Esophagus muscularis mucosa (tissue), 4 donors: ENCODE data around the gene LILRA2. TPM values are rescaled to one million over a fixed set of nuclear protein-coding genes. Genes with fewer than 3 reads are reported as not detected.
A peak's percentile ranks its signal among the peaks of the same experiment; 100 is the strongest.
"Not testable (repeated sequence)": the region's sequence is repeated elsewhere in the genome, so short reads cannot be mapped to it uniquely, and the experiment has no call there.

Experiments
- DNase-seq: peaks from one replicate; pipeline ENCODE4 v3.0.0-alpha.2; 2017; ENCODE audit errors: extremely low spot score
- H3K27ac ChIP-seq, 4 donors: fragments of 200-600 bp; sonication (generic); replicated peaks in 1 of 4; 1 replicate in 3 of 4; 2 replicates in 1 of 4; pipeline ENCODE4 v1.5.1; 2016 to 2019; ENCODE audit warnings: mild to moderate bottlenecking in 1 of 4
- H3K27me3 ChIP-seq, 4 donors: fragments of 200-600 bp; sonication (generic); one replicate each; pipeline versions ENCODE4 v1.5.1 to v1.6.0; 2016 to 2019
- H3K36me3 ChIP-seq, 4 donors: fragments of 200-600 bp; sonication (generic); one replicate each; pipeline ENCODE4 v1.5.1; 2016 to 2019
- H3K4me1 ChIP-seq, 4 donors: fragments of 200-600 bp; sonication (generic); one replicate each; pipeline ENCODE4 v1.5.1; 2016 to 2019
- H3K4me3 ChIP-seq, 4 donors: fragments of 200-600 bp; sonication (generic); 1 replicate in 2 of 4; 2 replicates in 2 of 4; pipeline ENCODE4 v1.5.1; 2016 to 2019; ENCODE audit warnings: mild to moderate bottlenecking in 4 of 4, moderate library complexity in 1 of 4
- H3K9me3 ChIP-seq, 4 donors: fragments of 200-600 bp; sonication (generic); 1 replicate in 3 of 4; 2 replicates in 1 of 4; pipeline ENCODE4 v1.5.1; 2016 to 2019
- CTCF ChIP-seq, 3 experiments: fragments of 200-600 bp in 2 of 3; fragments of 450-650 bp in 1 of 3; sonication (generic) in 2 of 3; IDR thresholded peaks; one replicate each; pipeline ENCODE4 v1.5.1; 2017 to 2019; ENCODE audit warnings: antibody characterized with exemption in 3 of 3, mild to moderate bottlenecking in 2 of 3, moderate library complexity in 1 of 3
- EP300 ChIP-seq: sonication (generic); formaldehyde crosslinking; IDR thresholded peaks from one replicate; pipeline ENCODE4 v1.6.1; 2017; ENCODE audit warnings: antibody characterized with exemption
- POLR2A ChIP-seq: fragments of 450-650 bp; IDR thresholded peaks from one replicate; pipeline ENCODE4 v1.6.1; 2017; ENCODE audit warnings: antibody characterized with exemption, moderate library complexity, mild to moderate bottlenecking, low read depth
- POLR2AphosphoS5 ChIP-seq, 2 donors: sonication (generic); formaldehyde crosslinking; IDR thresholded peaks; one replicate each; pipeline ENCODE4 v1.6.1; 2017; ENCODE audit warnings: antibody characterized with exemption in 2 of 2
- WGBS: methylation state at CpG from one replicate; pipeline ENCODE4 v1.1.5; 2018; 5-methylcytosine and 5-hydroxymethylcytosine counted together
- intact Hi-C: fragments of 100-400 bp; cut with DNase I; formaldehyde crosslinking; loops from one replicate; pipeline ENCODE4 v1.15.1; 2023
- total RNA-seq, 4 donors: library from RNA; depleted of rRNA; stranded (reverse); fragments of >200 nt; gene quantifications; one replicate each; pipeline versions ENCODE4 v1.1.0 to v1.2.1, GENCODE V29; 2016

The LILRA2 gene
- total RNA-seq, 4 donors from 2014 or later = 0.83 to 4.6 (median 2.3) TPM

- H3K27me3 ChIP-seq = peaks cover 0 to 40% (median 0%) of the 10 kb centered on the region in 4 donors
- H3K9me3 ChIP-seq = no peaks in the 10 kb centered on the region
- no peaks in the 10 kb centered on the region for H3K36me3 ChIP-seq
- intact Hi-C loops = no loop called here
- TF ChIP-seq CTCF (IDR thresholded peaks at IDR 0.05) (no peak), POLR2AphosphoS5 (IDR thresholded peaks at IDR 0.05) (no peak), EP300 (no peak), POLR2A (no peak)
- peak; percentile 87 for DNase-seq
- WGBS = 53% methylated on average over 9 of the region's 9 CpGs
- no peak overlapping the region for H3K4me3 ChIP-seq
- no peak overlapping the region for H3K27ac ChIP-seq
- no peaks in the 10 kb centered on the region for H3K4me1 ChIP-seq
Observed at GRCh38 chr19:54572696-54573311, 786 bp upstream of the LILRA2 start.

GRCh38 chr19:54574051-54574450 is 461 bp downstream of the LILRA2 start:
- H3K4me1 ChIP-seq = no peaks in the 10 kb centered on the region
- peak; percentile 21 for DNase-seq
- H3K9me3 ChIP-seq = no peaks in the 10 kb centered on the region
- intact Hi-C loops = no loop called here
- H3K4me3 ChIP-seq = peak overlapping the region in 2 of 4 donors; percentile 3 to 5
- TF ChIP-seq CTCF (IDR thresholded peaks at IDR 0.05) = no peak
- TF ChIP-seq EP300 = no peak
- H3K36me3 ChIP-seq = no peaks in the 10 kb centered on the region
- 19% methylated on average over 4 of the region's 4 CpGs for WGBS
- H3K27me3 ChIP-seq = peaks cover 0 to 40% (median 0%) of the 10 kb centered on the region in 4 donors
- H3K27ac ChIP-seq = no peak overlapping the region

GRCh38 chr19:54574527-54575056 is 1.0 kb downstream of the LILRA2 start:
- H3K36me3 ChIP-seq = no peaks in the 10 kb centered on the region
- no peak overlapping the region for H3K4me3 ChIP-seq
- H3K27ac ChIP-seq = no peak overlapping the region
- TF ChIP-seq EP300 (no peak), CTCF (IDR thresholded peaks at IDR 0.05) (no peak), POLR2AphosphoS5 (IDR thresholded peaks at IDR 0.05) (no peak), POLR2A (no peak)
- peaks cover 0 to 40% (median 0%) of the 10 kb centered on the region in 4 donors for H3K27me3 ChIP-seq
- intact Hi-C loops = loop anchor here (5.0 kb wide), 1 partner anchor 277 kb away; no protein-coding TSS in a partner anchor
- no peaks in the 10 kb centered on the region for H3K9me3 ChIP-seq
- 57% methylated on average over 9 of the region's 12 CpGs for WGBS
- H3K4me1 ChIP-seq = no peaks in the 10 kb centered on the region
- DNase-seq = peak; percentile 74

GRCh38 chr19:54575205-54575604 is 1.6 kb downstream of the LILRA2 start:
- H3K36me3 ChIP-seq, H3K4me3 ChIP-seq, H3K27ac ChIP-seq, H3K4me1 ChIP-seq, H3K9me3 ChIP-seq: not testable (repeated sequence)
- peaks cover 0 to 40% (median 0%) of the 10 kb centered on the region in 4 donors for H3K27me3 ChIP-seq
- DNase-seq = peak; percentile 47
- 75% methylated on average over 6 of the region's 9 CpGs for WGBS
- intact Hi-C loops = loop anchor here (5.0 kb wide), 1 partner anchor 278 kb away; no protein-coding TSS in a partner anchor

GRCh38 chr19:54576411-54576976 is 2.9 kb downstream of the LILRA2 start:
- no peaks in the 10 kb centered on the region for H3K36me3 ChIP-seq
- H3K27me3 ChIP-seq = peaks cover 0 to 40% (median 0%) of the 10 kb centered on the region in 4 donors
- no peak for TF ChIP-seq POLR2AphosphoS5 (IDR thresholded peaks at IDR 0.05)
- no peak for TF ChIP-seq CTCF (IDR thresholded peaks at IDR 0.05)
- no peak for TF ChIP-seq EP300
- TF ChIP-seq POLR2A = no peak
- H3K27ac ChIP-seq = no peak overlapping the region
- H3K9me3 ChIP-seq = no peaks in the 10 kb centered on the region
- 66% methylated on average over 6 of the region's 6 CpGs for WGBS
- intact Hi-C loops = loop anchor here (5.0 kb wide), 1 partner anchor 279 kb away; no protein-coding TSS in a partner anchor
- peak; percentile 91 for DNase-seq
- H3K4me3 ChIP-seq = no peak overlapping the region
- H3K4me1 ChIP-seq = no peaks in the 10 kb centered on the region
